CD4-positive, alpha-beta memory T cell (primary cell): ENCODE results near the gene KRT80. TPM values are rescaled to one million over a fixed set of nuclear protein-coding genes. Genes with fewer than 3 reads are reported as not detected.

Experiments used
- CTCF ChIA-PET: fragments of 350-600 bp; sonication (Branson Sonifier 250); formaldehyde crosslinking; loops from one replicate; lab custom pipeline; 2021; ENCODE audit warnings: inconsistent platforms; ENCODE audit not compliant: partially characterized antibody; lab: Charles Lee
- POLR2A ChIA-PET: fragments of 350-600 bp; sonication (Branson Sonifier 250); formaldehyde crosslinking; loops from one replicate; lab custom pipeline; 2021; ENCODE audit not compliant: partially characterized antibody; lab: Charles Lee
- DNase-seq, 5 donors: peaks; one replicate each; pipeline versions ENCODE4 v3.0.0 to v3.0.0-alpha.2; 2020 to 2022; ENCODE audit warnings: mixed read lengths in 1 of 5
- H3K27ac ChIP-seq: one replicate; pipeline ENCODE4 v1.7.0; 2013; ENCODE audit warnings: low read depth, low read length
- H3K27me3 ChIP-seq: 2 replicates; pipeline ENCODE4 v1.7.0; 2013; ENCODE audit warnings: mild to moderate bottlenecking, low read length, moderate library complexity; ENCODE audit not compliant: insufficient read depth
- H3K36me3 ChIP-seq: 2 replicates; pipeline ENCODE4 v1.7.0; 2013; ENCODE audit warnings: mild to moderate bottlenecking, low read length, moderate library complexity; ENCODE audit not compliant: insufficient read depth
- H3K4me1 ChIP-seq: 2 replicates; pipeline ENCODE4 v1.7.0; 2013; ENCODE audit warnings: mild to moderate bottlenecking, low read length, moderate library complexity; ENCODE audit not compliant: insufficient read depth
- H3K4me3 ChIP-seq, 2 donors: one replicate each; pipeline ENCODE4 v1.7.0; 2013; ENCODE audit warnings: low read length in 2 of 2, mild to moderate bottlenecking in 1 of 2
- H3K9me3 ChIP-seq, 2 donors: one replicate each; pipeline ENCODE4 v1.7.0; 2013; ENCODE audit warnings: low read length in 2 of 2, control low read depth in 1 of 2; ENCODE audit not compliant: control insufficient read depth in 1 of 2
- H3K27ac Mint-ChIP-seq, 7 donors: one replicate each; pipeline ENCODE4 v1.8.0; 2020 to 2021; ENCODE audit warnings: mixed read lengths in 7 of 7, mild to moderate bottlenecking in 6 of 7, inconsistent platforms in 3 of 7, moderate library complexity in 3 of 7
- H3K27me3 Mint-ChIP-seq, 2 donors: one replicate each; pipeline ENCODE4 v1.8.0; 2020 to 2021; ENCODE audit warnings: mixed read lengths in 2 of 2
- H3K36me3 Mint-ChIP-seq, 2 donors: one replicate each; pipeline ENCODE4 v1.8.0; 2020 to 2021; ENCODE audit warnings: mixed read lengths in 2 of 2, inconsistent platforms in 1 of 2, mild to moderate bottlenecking in 1 of 2
- H3K4me1 Mint-ChIP-seq, 4 donors: one replicate each; pipeline ENCODE4 v1.8.0; 2020 to 2021; ENCODE audit warnings: mixed read lengths in 4 of 4, mild to moderate bottlenecking in 1 of 4
- H3K4me3 Mint-ChIP-seq, 8 donors: one replicate each; pipeline ENCODE4 v1.8.0; 2020 to 2021; ENCODE audit warnings: mixed read lengths in 8 of 8, mild to moderate bottlenecking in 7 of 8, moderate library complexity in 6 of 8, inconsistent platforms in 3 of 8
- H3K9me3 Mint-ChIP-seq, 8 donors: one replicate each; pipeline ENCODE4 v1.8.0; 2020 to 2021; ENCODE audit warnings: mixed read lengths in 8 of 8, mild to moderate bottlenecking in 5 of 8, inconsistent platforms in 3 of 8, moderate library complexity in 1 of 8
- intact Hi-C: fragments of 100-400 bp; cut with micrococcal nuclease; formaldehyde crosslinking; loops from one replicate; pipeline ENCODE4 v1.15.1; 2023
- polyA plus RNA-seq, 2 donors: library from polyadenylated mRNA; unstranded; fragments of 300-500 nt; fragmentation: Illumina TruSeq; gene quantifications; one replicate each; pipeline ENCODE4 v1.2.3, GENCODE V29; 2021
- total RNA-seq, 2 experiments: library from RNA; stranded (reverse); gene quantifications; one replicate each; pipeline ENCODE4 v1.2.3, GENCODE V29; 2021

KRT80 gene
- total and polyA plus RNA-seq, 4 experiments from 2014 or later: not detected

DNA sequence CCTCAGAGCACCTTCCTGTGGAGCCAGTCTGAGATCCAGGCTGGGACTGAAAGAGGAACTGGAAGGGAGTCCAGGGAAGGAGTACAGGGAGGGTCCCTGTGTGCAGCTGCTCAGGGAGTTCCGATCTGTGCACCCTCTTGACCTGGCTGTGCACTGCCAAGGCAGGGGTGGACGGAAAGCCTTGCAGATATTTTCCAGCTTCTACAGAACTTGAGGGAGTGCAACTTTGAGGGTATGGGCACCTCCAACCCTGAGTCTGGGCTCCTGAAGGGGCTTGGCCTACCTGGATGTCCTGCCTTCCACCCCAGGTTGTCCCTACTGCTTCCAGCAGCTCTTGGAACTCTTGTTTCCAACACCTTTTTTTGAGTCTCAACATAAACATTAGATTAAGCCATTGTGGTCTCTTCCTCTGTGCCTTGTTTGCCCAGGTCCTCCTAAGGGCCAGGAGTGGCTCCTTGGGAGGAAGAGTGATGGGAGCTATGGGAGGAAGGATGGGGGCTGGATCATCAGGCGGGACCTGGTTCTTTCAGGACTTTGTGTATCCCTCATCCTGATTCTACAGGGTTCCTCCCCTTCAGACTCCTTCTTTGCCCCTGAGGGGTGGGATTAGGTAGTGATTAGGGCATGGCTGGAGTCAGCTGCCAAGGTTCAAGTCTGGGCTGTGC lies 44.7 kb upstream of the KRT80 start:
- H3K27ac ChIP-seq: no peak overlapping the region
- H3K27me3 ChIP-seq: peaks cover 6% of the 10 kb centered on the region
- Mint-ChIP-seq H3K27me3 (peaks cover 30 to 31% of the 10 kb centered on the region in 2 donors), H3K4me1 (no peaks in the 10 kb centered on the region), H3K9me3 (no peaks in the 10 kb centered on the region), H3K4me3 (no peak overlapping the region), H3K27ac (no peak overlapping the region), H3K36me3 (no peaks in the 10 kb centered on the region)
- ChIA-PET POLR2A (no interaction called here), CTCF (no interaction called here)
- intact Hi-C loops: no loop called here
- H3K36me3 ChIP-seq: no peaks in the 10 kb centered on the region
- no peaks in the 10 kb centered on the region for H3K4me1 ChIP-seq
- no peak overlapping the region for H3K4me3 ChIP-seq
- no peak for DNase-seq
- H3K9me3 ChIP-seq: no peaks in the 10 kb centered on the region

DNA sequence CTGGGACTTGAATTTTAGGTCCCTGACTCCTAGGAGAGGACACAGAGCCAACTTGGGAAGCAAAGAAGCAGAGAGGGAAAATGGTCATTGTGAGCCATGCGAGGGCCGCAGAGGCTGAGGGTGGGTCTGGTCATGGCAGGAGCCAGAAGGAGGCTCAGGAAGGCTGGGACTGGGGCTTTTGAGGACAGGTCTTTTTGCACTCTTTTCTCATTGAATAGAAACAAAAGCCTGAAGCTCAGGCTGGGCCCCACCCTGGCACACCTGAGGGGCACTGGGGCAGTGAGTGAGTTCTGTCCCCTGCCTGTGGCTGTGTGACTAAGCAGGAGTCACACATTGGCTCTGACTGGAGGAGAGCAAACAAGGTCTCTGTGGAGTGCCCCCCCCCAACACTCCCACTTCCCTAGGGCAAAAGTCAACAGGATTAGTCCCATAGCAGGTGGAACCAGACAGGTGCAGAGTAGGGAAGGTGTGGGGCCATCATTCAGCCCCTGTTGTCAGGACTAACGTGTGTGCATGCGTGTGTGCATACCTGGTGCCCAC lies 44.1 kb upstream of the KRT80 start:
- ChIA-PET POLR2A (no interaction called here), CTCF (no interaction called here)
- intact Hi-C loops: no loop called here
- H3K27me3 ChIP-seq: peaks cover 6% of the 10 kb centered on the region
- no peak for DNase-seq
- no peaks in the 10 kb centered on the region for H3K9me3 Mint-ChIP-seq
- H3K9me3 ChIP-seq: no peaks in the 10 kb centered on the region
- H3K27ac Mint-ChIP-seq: no peak overlapping the region
- peaks cover 32 to 36% of the 10 kb centered on the region in 2 donors for H3K27me3 Mint-ChIP-seq
- no peaks in the 10 kb centered on the region for H3K36me3 ChIP-seq
- no peaks in the 10 kb centered on the region for H3K4me1 Mint-ChIP-seq
- H3K4me3 ChIP-seq: no peak overlapping the region
- no peak overlapping the region for H3K4me3 Mint-ChIP-seq
- no peak overlapping the region for H3K27ac ChIP-seq
- H3K4me1 ChIP-seq: no peaks in the 10 kb centered on the region
- H3K36me3 Mint-ChIP-seq: no peaks in the 10 kb centered on the region

GRCh38 chr12:52235001-52235764 lies 43.4 kb upstream of the KRT80 start:
- intact Hi-C loops: no loop called here
- H3K27me3 ChIP-seq: peaks cover 6% of the 10 kb centered on the region
- no peak overlapping the region for H3K4me3 Mint-ChIP-seq

GRCh38 chr12:52234223-52234810 lies 42.5 kb upstream of the KRT80 start:
- no peak overlapping the region for H3K4me3 Mint-ChIP-seq
- Histone ChIP-seq H3K36me3 (no peaks in the 10 kb centered on the region), H3K9me3 (no peaks in the 10 kb centered on the region), H3K4me1 (no peaks in the 10 kb centered on the region), H3K27me3 (peaks cover 6% of the 10 kb centered on the region), H3K27ac (no peak overlapping the region), H3K4me3 (no peak overlapping the region)
- CTCF ChIA-PET: no interaction called here
- H3K36me3 Mint-ChIP-seq: no peaks in the 10 kb centered on the region
- no peak for DNase-seq
- no peaks in the 10 kb centered on the region for H3K4me1 Mint-ChIP-seq
- intact Hi-C loops: no loop called here
- H3K27me3 Mint-ChIP-seq: peaks cover 45 to 46% of the 10 kb centered on the region in 2 donors
- H3K9me3 Mint-ChIP-seq: no peaks in the 10 kb centered on the region
- no peak overlapping the region for H3K27ac Mint-ChIP-seq
- POLR2A ChIA-PET: no interaction called here

More at GRCh38 chr12:52235001-52235764, 43.4 kb upstream of the KRT80 start:
- Histone ChIP-seq H3K36me3 (no peaks in the 10 kb centered on the region), H3K4me3 (no peak overlapping the region), H3K4me1 (no peaks in the 10 kb centered on the region), H3K9me3 (no peaks in the 10 kb centered on the region), H3K27ac (no peak overlapping the region)
- ChIA-PET CTCF (no interaction called here), POLR2A (no interaction called here)
- H3K9me3 Mint-ChIP-seq: no peaks in the 10 kb centered on the region
- H3K36me3 Mint-ChIP-seq: no peaks in the 10 kb centered on the region
- no peak overlapping the region for H3K27ac Mint-ChIP-seq
- H3K4me1 Mint-ChIP-seq: no peaks in the 10 kb centered on the region
- H3K27me3 Mint-ChIP-seq: peaks cover 38 to 41% of the 10 kb centered on the region in 2 donors
- DNase-seq: no peak

DNA sequence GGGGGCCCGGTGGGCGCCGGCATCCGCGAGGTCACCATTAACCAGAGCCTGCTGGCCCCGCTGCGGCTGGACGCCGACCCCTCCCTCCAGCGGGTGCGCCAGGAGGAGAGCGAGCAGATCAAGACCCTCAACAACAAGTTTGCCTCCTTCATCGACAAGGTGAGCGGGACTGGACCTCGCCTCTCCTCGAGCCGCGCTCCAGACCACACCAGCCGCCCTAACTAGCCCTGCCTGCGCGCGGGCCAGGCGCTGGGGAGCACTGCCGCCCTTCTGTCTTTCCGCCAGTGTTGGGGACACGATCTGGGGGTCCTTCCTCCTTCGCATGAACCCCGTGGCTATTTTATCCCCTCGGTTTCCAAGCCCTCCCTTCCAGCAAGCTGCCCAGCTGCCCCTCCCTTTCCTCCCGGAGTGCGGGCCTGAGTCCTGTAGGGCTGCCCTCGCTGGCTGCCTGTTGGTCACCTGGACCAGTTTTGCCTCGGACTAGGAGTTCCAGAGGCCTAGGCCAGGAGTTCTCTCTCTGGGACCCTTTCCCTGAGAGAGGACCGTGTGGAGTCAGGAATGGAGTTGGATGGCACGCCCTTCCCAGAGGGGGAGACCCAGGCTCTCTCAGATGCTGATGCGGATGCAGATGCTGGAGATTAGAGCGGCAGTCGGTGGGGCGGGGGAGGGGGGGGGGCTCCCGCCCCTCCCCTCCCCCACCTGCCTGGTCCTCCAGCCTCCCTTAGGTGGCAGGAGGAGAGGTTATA lies 41.8 kb upstream of the KRT80 start:
- peaks cover 45 to 47% of the 10 kb centered on the region in 2 donors for H3K27me3 Mint-ChIP-seq
- Histone ChIP-seq H3K27ac (no peak overlapping the region), H3K9me3 (no peaks in the 10 kb centered on the region), H3K36me3 (no peaks in the 10 kb centered on the region), H3K27me3 (peaks cover 6% of the 10 kb centered on the region), H3K4me1 (no peaks in the 10 kb centered on the region), H3K4me3 (no peak overlapping the region)
- ChIA-PET CTCF (no interaction called here), POLR2A (no interaction called here)
- no peaks in the 10 kb centered on the region for H3K36me3 Mint-ChIP-seq
- no peak overlapping the region for H3K27ac Mint-ChIP-seq
- H3K9me3 Mint-ChIP-seq: no peaks in the 10 kb centered on the region
- intact Hi-C loops: no loop called here
- no peak for DNase-seq
- peak overlapping the region in 1 of 8 donors; percentile 60 for H3K4me3 Mint-ChIP-seq
- no peaks in the 10 kb centered on the region for H3K4me1 Mint-ChIP-seq

DNA sequence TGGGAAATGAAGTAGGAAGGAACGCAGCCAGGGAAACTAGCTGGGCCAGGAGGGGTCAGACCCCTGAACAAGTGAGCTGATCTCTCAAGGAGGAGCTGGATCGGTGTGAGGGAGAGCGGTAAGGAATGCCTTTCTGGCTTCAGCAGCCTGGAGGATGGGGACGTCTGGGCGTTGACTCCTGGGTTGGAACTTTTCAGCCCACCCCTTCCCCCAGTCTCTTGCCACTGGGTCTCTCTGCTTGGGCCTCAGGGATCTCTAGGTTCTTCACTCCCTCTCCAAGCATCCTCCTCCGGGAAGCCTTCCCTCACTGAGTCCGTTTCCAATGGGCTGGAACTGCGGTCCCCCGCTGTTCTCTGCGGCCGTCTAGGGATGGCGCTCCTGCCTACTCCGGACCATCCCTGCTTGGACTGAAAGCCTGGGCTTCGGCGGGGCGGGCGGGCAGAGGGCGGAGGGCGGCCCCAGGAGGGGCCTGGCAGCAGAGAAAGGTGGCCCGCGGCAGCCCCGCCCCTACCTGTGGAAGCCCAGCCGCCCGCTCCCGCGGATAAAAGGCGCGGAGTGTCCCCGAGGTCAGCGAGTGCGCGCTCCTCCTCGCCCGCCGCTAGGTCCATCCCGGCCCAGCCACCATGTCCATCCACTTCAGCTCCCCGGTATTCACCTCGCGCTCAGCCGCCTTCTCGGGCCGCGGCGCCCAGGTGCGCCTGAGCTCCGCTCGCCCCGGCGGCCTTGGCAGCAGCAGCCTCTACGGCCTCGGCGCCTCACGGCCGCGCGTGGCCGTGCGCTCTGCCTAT lies 41.1 kb upstream of the KRT80 start, which contains the start of gene KRT7:
Gene KRT7, plus strand, starts transcription at position 570 of the 788 bp plus-strand sequence. Its CDS starts 54 bp downstream, at position 624.
- Histone ChIP-seq H3K27ac (no peak within 1 kb of the TSS), H3K36me3 (no peaks in the 10 kb centered on the region), H3K27me3 (peaks cover 6% of the 10 kb centered on the region), H3K4me3 (no peak within 1 kb of the TSS), H3K4me1 (no peaks in the 10 kb centered on the region), H3K9me3 (no peaks in the 10 kb centered on the region)
- POLR2A ChIA-PET: no interaction called here
- DNase-seq: no peak
- Mint-ChIP-seq H3K27ac (no peak within 1 kb of the TSS), H3K4me1 (no peaks in the 10 kb centered on the region), H3K4me3 (peak within 1 kb of the TSS in 2 of 8 donors; percentile 12 to 60), H3K36me3 (no peaks in the 10 kb centered on the region), H3K9me3 (no peaks in the 10 kb centered on the region), H3K27me3 (peaks cover 48 to 50% of the 10 kb centered on the region in 2 donors)
- CTCF ChIA-PET: no interaction called here
- intact Hi-C loops: no loop called here
